Hepatocyte (in vitro differentiated cells): ENCODE results near the gene HDAC1. TPM values are rescaled to one million over a fixed set of nuclear protein-coding genes. Genes with fewer than 3 reads are reported as not detected.

Experiments used
- DNase-seq: peaks from one replicate; pipeline ENCODE4 v3.0.0-alpha.2; 2016; ENCODE audit warnings: low spot score
- H2AFZ ChIP-seq: fragments of 200-600 bp; sonication (generic); 2 replicates; pipeline ENCODE4 v1.6.0; 2016; ENCODE audit warnings: antibody characterized with exemption, mild to moderate bottlenecking
- H3K27ac ChIP-seq: fragments of 200-600 bp; sonication (generic); 2 replicates; pipeline ENCODE4 v1.5.1; 2016; ENCODE audit warnings: mild to moderate bottlenecking
- H3K27me3 ChIP-seq: fragments of 200-600 bp; sonication (generic); 2 replicates; pipeline ENCODE4 v1.6.1; 2016
- H3K36me3 ChIP-seq: fragments of 200-600 bp; sonication (generic); replicated peaks from 2 replicates; pipeline ENCODE4 v1.5.1; 2016; ENCODE audit warnings: low read depth; ENCODE audit not compliant: insufficient read depth
- H3K4me1 ChIP-seq: fragments of 200-600 bp; sonication (generic); 2 replicates; pipeline ENCODE4 v1.5.1; 2016; ENCODE audit warnings: mild to moderate bottlenecking, moderate library complexity; ENCODE audit not compliant: insufficient read depth
- H3K4me2 ChIP-seq: fragments of 200-600 bp; sonication (generic); 2 replicates; pipeline ENCODE4 v1.6.0; 2016
- H3K4me3 ChIP-seq: fragments of 200-600 bp; sonication (generic); 2 replicates; pipeline ENCODE4 v1.5.1; 2016; ENCODE audit warnings: mild to moderate bottlenecking
- H3K79me2 ChIP-seq: fragments of 200-600 bp; sonication (generic); 2 replicates; pipeline ENCODE4 v1.6.0; 2017; ENCODE audit warnings: mild to moderate bottlenecking
- H3K9me2 ChIP-seq: fragments of 200-600 bp; sonication (generic); replicated peaks from 2 replicates; pipeline ENCODE4 v1.6.0; 2017; ENCODE audit warnings: mild to moderate bottlenecking; ENCODE audit not compliant: insufficient read depth
- H3K9me3 ChIP-seq: fragments of 200-600 bp; sonication (generic); 2 replicates; pipeline ENCODE4 v1.5.1; 2016; ENCODE audit warnings: low read depth, mild to moderate bottlenecking
- H4K20me1 ChIP-seq: fragments of 200-600 bp; sonication (generic); 2 replicates; pipeline ENCODE4 v1.6.0; 2016; ENCODE audit warnings: mild to moderate bottlenecking; ENCODE audit not compliant: insufficient read depth, poor library complexity, severe bottlenecking
- CTCF ChIP-seq: fragments of 200-600 bp; sonication (generic); IDR thresholded peaks from 2 replicates; pipeline ENCODE4 v1.5.1; 2016; ENCODE audit warnings: antibody characterized with exemption, mild to moderate bottlenecking; ENCODE audit not compliant: poor library complexity
- EZH2 ChIP-seq: fragments of 200-600 bp; sonication (generic); IDR thresholded peaks from 2 replicates; pipeline ENCODE4 v1.6.1; 2016; ENCODE audit warnings: antibody characterized with exemption, mild to moderate bottlenecking, borderline replicate concordance
- EZH2phosphoT487 ChIP-seq: fragments of 200-600 bp; sonication (generic); IDR thresholded peaks from one replicate; pipeline ENCODE4 v1.6.1; 2018; ENCODE audit warnings: antibody characterized with exemption, mild to moderate bottlenecking, low read depth, moderate library complexity; ENCODE audit not compliant: unreplicated experiment, severe bottlenecking
- WGBS: methylation state at CpG from one replicate; pipeline ENCODE4 v1.1.6; 2016; ENCODE audit warnings: low lambda C conversion rate; ENCODE audit errors: missing lambda C conversion rate; 5-methylcytosine and 5-hydroxymethylcytosine counted together
- polyA plus RNA-seq: library from polyadenylated mRNA; unstranded; fragments of >200 nt; fragmentation: Nextera tagmentation; extraction: Ambion mirVana; gene quantifications from 2 replicates; pipeline ENCODE4 v1.2.1, GENCODE V29; 2016
- total RNA-seq: library from RNA; depleted of rRNA; stranded (reverse); fragments of >200 nt; gene quantifications from 2 replicates; pipeline ENCODE4 v1.2.3, GENCODE V29; 2014

The HDAC1 gene
- total and polyA plus RNA-seq, 2 experiments from 2014 or later, result 94.6 to 117 TPM

GRCh38 chr1:32336591-32336932 lies 44.7 kb downstream of the HDAC1 start:
- Histone ChIP-seq H2AFZ (no peak overlapping the region), H4K20me1 (peaks cover 18% of the 10 kb centered on the region), H3K4me2 (peak overlapping the region; percentile 94), H3K9me2 (no peaks in the 10 kb centered on the region), H3K79me2 (peaks cover 34% of the 10 kb centered on the region), H3K36me3 (no peaks in the 10 kb centered on the region), H3K4me3 (peak overlapping the region; percentile 98), H3K9me3 (no peaks in the 10 kb centered on the region), H3K4me1 (peaks cover 8% of the 10 kb centered on the region), H3K27me3 (no peaks in the 10 kb centered on the region), H3K27ac (no peak overlapping the region)
- WGBS, result 24% methylated on average over 14 of the region's 15 CpGs
- no peak for DNase-seq
- TF ChIP-seq EZH2phosphoT487 (no peak), CTCF (no peak), EZH2 (no peak)

GRCh38 chr1:32336963-32337675 lies 45.2 kb downstream of the HDAC1 start:
- peaks cover 18% of the 10 kb centered on the region for H4K20me1 ChIP-seq
- peaks cover 8% of the 10 kb centered on the region for H3K4me1 ChIP-seq
- WGBS, result 88% methylated on average over 8 of the region's 8 CpGs
- H3K4me3 ChIP-seq, result no peak overlapping the region
- H3K27me3 ChIP-seq, result no peaks in the 10 kb centered on the region
- H3K79me2 ChIP-seq, result peaks cover 34% of the 10 kb centered on the region
- TF ChIP-seq EZH2phosphoT487, result no peak
- TF ChIP-seq EZH2, result no peak
- TF ChIP-seq CTCF, result no peak
- no peaks in the 10 kb centered on the region for H3K9me2 ChIP-seq
- DNase-seq, result no peak
- H3K4me2 ChIP-seq, result peak overlapping the region; percentile 94
- H3K27ac ChIP-seq, result no peak overlapping the region
- no peak overlapping the region for H2AFZ ChIP-seq
- no peaks in the 10 kb centered on the region for H3K9me3 ChIP-seq
- no peaks in the 10 kb centered on the region for H3K36me3 ChIP-seq

- WGBS, result 79% methylated on average over 16 of the region's 16 CpGs
These were observed 46.2 kb downstream of the HDAC1 start for GRCh38 chr1:32337855-32338636.

More at GRCh38 chr1:32337855-32338636, 46.2 kb downstream of the HDAC1 start:
- Histone ChIP-seq H3K36me3 (no peaks in the 10 kb centered on the region), H3K9me2 (no peaks in the 10 kb centered on the region), H3K79me2 (peaks cover 27% of the 10 kb centered on the region), H3K27me3 (no peaks in the 10 kb centered on the region), H3K9me3 (no peaks in the 10 kb centered on the region), H3K4me1 (peaks cover 8% of the 10 kb centered on the region), H4K20me1 (peaks cover 16% of the 10 kb centered on the region), H2AFZ (no peak overlapping the region), H3K27ac (no peak overlapping the region), H3K4me3 (no peak overlapping the region), H3K4me2 (no peak overlapping the region)
- DNase-seq, result no peak
- TF ChIP-seq EZH2phosphoT487 (no peak), CTCF (no peak), EZH2 (no peak)
